Measurements from ENCODE around the gene ALKBH6. TPM values are rescaled to one million over a fixed set of nuclear protein-coding genes. Genes with fewer than 3 reads are reported as not detected.

Gene ALKBH6
- total and polyA plus RNA-seq, 10 of the 15 experiments (the other 5 are each of a cell fraction or from before 2014, with no cell fraction given) = 1.2 to 56.5 (median 36.1) TPM

GRCh38 chr19:36059180-36059910 is 45.3 kb upstream of the ALKBH6 start (continued):
- TF ChIP-seq, protein P1, sequence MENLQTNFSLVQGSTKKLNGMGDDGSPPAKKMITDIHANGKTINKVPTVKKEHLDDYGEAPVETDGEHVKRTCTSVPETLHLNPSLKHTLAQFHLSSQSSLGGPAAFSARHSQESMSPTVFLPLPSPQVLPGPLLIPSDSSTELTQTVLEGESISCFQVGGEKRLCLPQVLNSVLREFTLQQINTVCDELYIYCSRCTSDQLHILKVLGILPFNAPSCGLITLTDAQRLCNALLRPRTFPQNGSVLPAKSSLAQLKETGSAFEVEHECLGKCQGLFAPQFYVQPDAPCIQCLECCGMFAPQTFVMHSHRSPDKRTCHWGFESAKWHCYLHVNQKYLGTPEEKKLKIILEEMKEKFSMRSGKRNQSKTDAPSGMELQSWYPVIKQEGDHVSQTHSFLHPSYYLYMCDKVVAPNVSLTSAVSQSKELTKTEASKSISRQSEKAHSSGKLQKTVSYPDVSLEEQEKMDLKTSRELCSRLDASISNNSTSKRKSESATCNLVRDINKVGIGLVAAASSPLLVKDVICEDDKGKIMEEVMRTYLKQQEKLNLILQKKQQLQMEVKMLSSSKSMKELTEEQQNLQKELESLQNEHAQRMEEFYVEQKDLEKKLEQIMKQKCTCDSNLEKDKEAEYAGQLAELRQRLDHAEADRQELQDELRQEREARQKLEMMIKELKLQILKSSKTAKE (IDR thresholded peaks at IDR 0.05; ENCODE audit: low read depth, poor library complexity, severe bottlenecking) = no peak

DNA sequence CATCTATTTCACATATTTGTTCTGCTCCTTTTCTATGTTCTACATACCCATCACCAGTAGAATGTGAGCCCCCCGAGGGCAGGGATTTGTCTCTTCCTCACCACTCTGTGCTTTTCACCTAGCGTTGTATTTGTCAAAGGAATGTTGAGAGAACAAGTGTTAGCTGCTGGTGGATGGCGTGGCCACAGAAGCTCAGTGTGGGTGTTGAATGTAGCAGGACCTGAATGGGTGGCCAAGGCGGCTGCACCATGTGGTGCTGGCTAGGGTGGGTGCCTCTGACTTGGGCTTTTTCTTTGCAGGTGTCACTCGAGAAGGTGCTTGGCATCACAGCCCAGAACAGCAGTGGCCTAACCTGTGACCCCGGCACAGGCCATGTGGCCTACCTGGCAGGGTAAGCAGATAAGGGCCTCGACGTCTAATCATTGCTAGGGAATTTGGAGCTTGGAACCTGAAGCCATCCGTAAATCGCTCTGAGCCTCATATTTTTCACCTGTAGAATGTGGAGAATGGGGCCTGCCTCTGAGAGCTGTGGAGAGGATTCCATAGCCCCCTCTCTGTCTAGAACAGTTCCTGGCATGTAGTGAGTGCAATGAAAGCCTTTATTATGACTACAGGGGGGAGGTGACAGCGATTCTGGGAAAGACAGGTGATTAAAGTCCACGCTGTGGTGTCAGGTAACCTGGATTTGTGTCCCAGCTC is 44.6 kb upstream of the ALKBH6 start:
- CTCF ChIA-PET = interaction anchor here (0.8 to 0.9 kb wide), 3 partner anchors 57 to 111 kb away, joined by 3 to 7 read pairs (median 4); no protein-coding TSS in a partner anchor
- POLR2A ChIA-PET = no interaction called here
- intact Hi-C loops (cut with micrococcal nuclease; ENCODE audit: unreplicated experiment) (no loop called here), in situ Hi-C loops (cut with MboI) (no loop called here)
- Histone ChIP-seq H3K27ac (ENCODE audit: control insufficient read depth, insufficient read depth) (no peak overlapping the region), H4K20me1 (ENCODE audit: control insufficient read depth, insufficient read depth) (no peaks in the 10 kb centered on the region), H3K9ac (ENCODE audit: control insufficient read depth, insufficient read depth, low read length) (no peak overlapping the region), H3K4me1 (ENCODE audit: control insufficient read depth, insufficient read depth, low read length) (peaks cover 3% of the 10 kb centered on the region; the same call in 1 of the 2 replicates), H3K4me2 (ENCODE audit: control insufficient read depth, insufficient read depth) (no peak overlapping the region), H3K9me3 (replicated peaks; ENCODE audit: control insufficient read depth, insufficient read depth, low read length) (no peaks in the 10 kb centered on the region), H3K4me3 (no peak overlapping the region), H3K79me2 (ENCODE audit: control insufficient read depth, insufficient read depth, low read length) (peaks cover 20% of the 10 kb centered on the region), H2AFZ (ENCODE audit: control insufficient read depth, low read depth, low read length) (no peak overlapping the region), H3K36me3 (ENCODE audit: control insufficient read depth in 2 of 2, insufficient read depth in 2 of 2, low read length in 1 of 2) (peaks cover 3 to 13% of the 10 kb centered on the region in 2 experiments; a peak in 3 of 4 replicates), H3K27me3 (replicated peaks in 1 of 2; ENCODE audit: control insufficient read depth in 2 of 2, insufficient read depth in 2 of 2, low read length in 1 of 2) (no peaks in the 10 kb centered on the region)
- SMC1A ChIA-PET (ENCODE audit: uncharacterized antibody, unreplicated experiment) = no interaction called here
- DNase-seq (ENCODE audit: low read depth, low spot score) (no peak), FAIRE-seq (no peak), ATAC-seq (no peak)
- 94% methylated on average over 12 of the region's 12 CpGs for WGBS (ENCODE audit: insufficient coverage, insufficient replicate concordance, low lambda C conversion rate, missing lambda C conversion rate)
- TF ChIP-seq ASH2L (IDR thresholded peaks at IDR 0.05; ENCODE audit: borderline replicate concordance, low read depth) (no peak), CREM (IDR thresholded peaks at IDR 0.05; ENCODE audit: low read depth) (no peak), WRNIP1 (IDR thresholded peaks at IDR 0.05; ENCODE audit: borderline replicate concordance, low read depth, low read length) (no peak), NR2C2 (IDR thresholded peaks at IDR 0.05; ENCODE audit: borderline replicate concordance, control insufficient read depth, insufficient read length, low read depth) (no peak), RELA (IDR thresholded peaks at IDR 0.05; ENCODE audit: borderline replicate concordance, partially characterized antibody) (no peak), PAX5 (IDR thresholded peaks at IDR 0.05; ENCODE audit: borderline replicate concordance, low read depth, low read length) (no peak)
- TF ChIP-seq, protein P2, sequence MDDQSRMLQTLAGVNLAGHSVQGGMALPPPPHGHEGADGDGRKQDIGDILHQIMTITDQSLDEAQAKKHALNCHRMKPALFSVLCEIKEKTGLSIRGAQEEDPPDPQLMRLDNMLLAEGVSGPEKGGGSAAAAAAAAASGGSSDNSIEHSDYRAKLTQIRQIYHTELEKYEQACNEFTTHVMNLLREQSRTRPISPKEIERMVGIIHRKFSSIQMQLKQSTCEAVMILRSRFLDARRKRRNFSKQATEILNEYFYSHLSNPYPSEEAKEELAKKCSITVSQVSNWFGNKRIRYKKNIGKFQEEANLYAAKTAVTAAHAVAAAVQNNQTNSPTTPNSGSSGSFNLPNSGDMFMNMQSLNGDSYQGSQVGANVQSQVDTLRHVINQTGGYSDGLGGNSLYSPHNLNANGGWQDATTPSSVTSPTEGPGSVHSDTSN (IDR thresholded peaks at IDR 0.05; ENCODE audit: insufficient replicate concordance, low read depth, low read length) = no peak
- RAD21 ChIA-PET (ENCODE audit: unreplicated experiment) = no interaction called here
- no TSS peak for BruUV-seq (replicated peaks)
